Measurements from ENCODE around the gene NCBP2L. TPM values are rescaled to one million over a fixed set of nuclear protein-coding genes. Genes with fewer than 3 reads are reported as not detected.
A peak's percentile ranks its signal among the peaks of the same experiment; 100 is the strongest.

Gene NCBP2L
- not detected in 2 replicates for total RNA-seq (2014; rRNA removed; shearing (Covaris generic))
- not detected in 2 replicates for total RNA-seq (2022)
- not detected for Bru-seq, nascent RNA
- not detected for BruChase-seq, experiment 1, labeled RNA remaining after a 6-hour chase
- percentile 6 among the genes with signal in this experiment for BruChase-seq, experiment 2, labeled RNA remaining after a 2-hour chase
- long read RNA-seq = 0 reads

DNA sequence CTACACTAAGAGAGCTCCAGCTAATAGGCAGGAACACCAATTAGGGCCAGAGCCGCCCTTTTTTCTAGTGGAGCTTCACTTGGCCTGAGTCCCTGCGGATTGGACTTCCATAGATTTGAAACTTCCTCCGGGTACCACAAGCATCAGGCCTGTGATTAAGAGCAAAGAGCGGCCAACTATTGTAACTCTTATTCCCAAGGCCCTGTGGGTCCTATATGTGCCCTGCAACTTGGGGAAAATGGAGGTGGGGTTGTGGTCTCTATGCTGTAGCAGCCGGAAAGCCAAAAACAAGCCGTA, at the start of gene NCBP2L:
Gene NCBP2L, plus strand, starts transcription at position 198 of the 297 bp plus-strand sequence. CDS start 16,488 bp downstream, outside the sequence.
- CTCF ChIA-PET (ENCODE audit: unreplicated experiment) = interaction anchor here (0.7 to 1.5 kb wide), 5 partner anchors 8 to 131 kb away, joined by 3 to 9 read pairs (median 3); no protein-coding TSS in a partner anchor
- TF ChIP-seq EZH2phosphoT487 (IDR thresholded peaks at IDR 0.05; ENCODE audit: borderline replicate concordance, low read depth, low read length) = no peak
- TF ChIP-seq, protein P1, sequence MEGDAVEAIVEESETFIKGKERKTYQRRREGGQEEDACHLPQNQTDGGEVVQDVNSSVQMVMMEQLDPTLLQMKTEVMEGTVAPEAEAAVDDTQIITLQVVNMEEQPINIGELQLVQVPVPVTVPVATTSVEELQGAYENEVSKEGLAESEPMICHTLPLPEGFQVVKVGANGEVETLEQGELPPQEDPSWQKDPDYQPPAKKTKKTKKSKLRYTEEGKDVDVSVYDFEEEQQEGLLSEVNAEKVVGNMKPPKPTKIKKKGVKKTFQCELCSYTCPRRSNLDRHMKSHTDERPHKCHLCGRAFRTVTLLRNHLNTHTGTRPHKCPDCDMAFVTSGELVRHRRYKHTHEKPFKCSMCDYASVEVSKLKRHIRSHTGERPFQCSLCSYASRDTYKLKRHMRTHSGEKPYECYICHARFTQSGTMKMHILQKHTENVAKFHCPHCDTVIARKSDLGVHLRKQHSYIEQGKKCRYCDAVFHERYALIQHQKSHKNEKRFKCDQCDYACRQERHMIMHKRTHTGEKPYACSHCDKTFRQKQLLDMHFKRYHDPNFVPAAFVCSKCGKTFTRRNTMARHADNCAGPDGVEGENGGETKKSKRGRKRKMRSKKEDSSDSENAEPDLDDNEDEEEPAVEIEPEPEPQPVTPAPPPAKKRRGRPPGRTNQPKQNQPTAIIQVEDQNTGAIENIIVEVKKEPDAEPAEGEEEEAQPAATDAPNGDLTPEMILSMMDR (conservative IDR thresholded peaks at IDR 0.05; ENCODE audit: low read length) = peak; percentile 14; the same call in 1 of the 2 replicates
- Histone ChIP-seq H3K79me2 (ENCODE audit: insufficient read depth, low read depth, low read length) (no peaks in the 10 kb centered on the region), H3K9me2 (ENCODE audit: insufficient read depth, low read length) (no peaks in the 10 kb centered on the region), H3K36me3 (ENCODE audit: insufficient read depth, low read length) (no peaks in the 10 kb centered on the region), H3K4me1 (ENCODE audit: insufficient read depth, low read length, poor library complexity, severe bottlenecking) (peaks cover 11% of the 10 kb centered on the region), H2AFZ (ENCODE audit: low read length) (peak within 1 kb of the TSS; percentile 95), H3K4me3 (ENCODE audit: low read depth, low read length, poor library complexity, severe bottlenecking) (peak within 1 kb of the TSS; percentile 58), H4K20me1 (ENCODE audit: insufficient read depth, low read length) (no peaks in the 10 kb centered on the region), H3K27ac (ENCODE audit: low read depth, low read length, poor library complexity, severe bottlenecking) (no peak within 1 kb of the TSS), H3K4me2 (ENCODE audit: low read length) (peak within 1 kb of the TSS; percentile 77), H3K9me3 (ENCODE audit: low read length) (no peaks in the 10 kb centered on the region)
- intact Hi-C loops (cut with micrococcal nuclease; ENCODE audit: unreplicated experiment) = loop anchor here (1.0 to 10.0 kb wide), 7 partner anchors 59 to 753 kb away; no protein-coding TSS in a partner anchor
- POLR2A ChIA-PET = no interaction called here
- DNase-seq (ENCODE audit: low spot score) = no peak
- BruUV-seq (replicated peaks) = no TSS peak

DNA sequence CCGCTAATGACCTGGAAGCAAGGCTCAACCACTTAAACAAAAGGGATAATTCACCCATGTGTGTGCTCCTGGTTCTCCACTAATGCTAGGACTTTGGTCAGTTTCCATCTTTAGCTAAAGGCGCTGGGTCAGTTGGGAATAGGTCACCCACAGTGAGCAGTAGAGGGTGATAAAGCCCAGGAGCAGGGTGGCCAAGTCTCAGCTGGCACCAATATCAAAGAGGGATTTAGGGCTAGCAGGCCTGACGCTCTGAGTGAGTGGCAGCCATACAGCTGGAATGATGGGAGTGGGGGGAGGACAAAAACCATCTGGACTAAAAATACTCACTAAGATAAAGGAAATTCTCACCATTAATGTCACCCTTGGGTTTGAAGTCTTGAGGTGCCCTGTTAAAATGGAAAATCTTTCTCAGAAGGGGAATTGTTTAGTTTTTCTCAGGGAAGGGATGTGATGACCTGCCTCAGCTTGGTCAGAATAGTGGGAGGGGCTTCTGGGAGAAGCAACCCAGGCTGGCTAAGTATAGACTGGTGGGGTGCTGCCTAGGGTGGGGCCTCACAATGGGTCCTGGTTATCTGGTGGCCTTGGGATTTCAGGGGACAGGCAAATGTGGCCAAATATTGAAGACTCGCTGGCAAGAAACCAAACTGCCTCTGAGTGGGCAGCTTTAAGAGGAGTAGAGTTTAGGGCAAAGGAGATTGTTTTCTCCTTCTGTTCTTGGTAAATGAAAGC, 49.0 kb upstream of the NCBP2L start:
- no TSS peak for BruUV-seq (replicated peaks)
- Histone ChIP-seq H3K27ac (ENCODE audit: low read depth, low read length, poor library complexity, severe bottlenecking) (no peak overlapping the region), H2AFZ (ENCODE audit: low read length) (no peak overlapping the region), H3K79me2 (ENCODE audit: insufficient read depth, low read depth, low read length) (no peaks in the 10 kb centered on the region), H3K9me2 (ENCODE audit: insufficient read depth, low read length) (no peaks in the 10 kb centered on the region), H3K4me2 (ENCODE audit: low read length) (no peak overlapping the region), H3K4me3 (ENCODE audit: low read depth, low read length, poor library complexity, severe bottlenecking) (no peak overlapping the region), H3K36me3 (ENCODE audit: insufficient read depth, low read length) (no peaks in the 10 kb centered on the region), H3K9me3 (ENCODE audit: low read length) (no peaks in the 10 kb centered on the region), H4K20me1 (ENCODE audit: insufficient read depth, low read length) (no peaks in the 10 kb centered on the region), H3K4me1 (ENCODE audit: insufficient read depth, low read length, poor library complexity, severe bottlenecking) (peaks cover 6% of the 10 kb centered on the region)
- no peak for TF ChIP-seq EZH2phosphoT487 (IDR thresholded peaks at IDR 0.05; ENCODE audit: borderline replicate concordance, low read depth, low read length)
- TF ChIP-seq, protein P1 (conservative IDR thresholded peaks at IDR 0.05; ENCODE audit: low read length) = no peak
- CTCF ChIA-PET (ENCODE audit: unreplicated experiment) = no interaction called here
- POLR2A ChIA-PET = interaction anchor here (1.1 to 1.6 kb wide), 3 partner anchors 9 to 100 kb away, joined by 3 to 4 read pairs (median 4); partner anchors contain the start of gene PRPS1
- intact Hi-C loops (cut with micrococcal nuclease; ENCODE audit: unreplicated experiment) = no loop called here
- DNase-seq (ENCODE audit: low spot score) = no peak
